HEK293 (cell line): ENCODE results near the gene SREBF1.

Experiments used
- CTCF ChIA-PET: fragments of 350-600 bp; formaldehyde crosslinking; extraction: SDS; loops from one replicate; lab custom pipeline; 2021; ENCODE audit warnings: antibody characterized with exemption; lab: Yijun Ruan, JAX
- POLR2A ChIA-PET: fragments of 300-600 bp; formaldehyde crosslinking; extraction: SDS; loops from one replicate; lab custom pipeline; 2020; ENCODE audit warnings: antibody characterized with exemption, inconsistent platforms; lab: Yijun Ruan, JAX
- H3K27ac ChIP-seq: fragments of 200-500 bp; sonication (Bioruptor generic); 2 replicates; pipeline ENCODE4 v1.5.1; 2014; ENCODE audit warnings: low read depth, low read length, control low read depth, inconsistent platforms; ENCODE audit errors: extremely low read depth
- H3K36me3 ChIP-seq, 2 experiments: fragments of 200-500 bp in 1 of 2; sonication (Bioruptor generic) in 1 of 2; 1 replicate in 1 of 2; 2 replicates in 1 of 2; pipeline ENCODE4 v1.5.1; 2014 to 2017; ENCODE audit warnings: inconsistent platforms in 2 of 2, low read length in 2 of 2; ENCODE audit not compliant: control insufficient read depth in 2 of 2, insufficient read depth in 1 of 2
- H3K4me1 ChIP-seq: fragments of 200-500 bp; sonication (Bioruptor generic); 2 replicates; pipeline ENCODE4 v1.5.1; 2014; ENCODE audit warnings: mild to moderate bottlenecking, low read length, inconsistent platforms; ENCODE audit not compliant: control insufficient read depth, insufficient read depth
- H3K4me3 ChIP-seq: 2 replicates; pipeline ENCODE4 v1.5.1; 2011; ENCODE audit warnings: low read depth, mild to moderate bottlenecking, control low read depth, low read length, moderate library complexity
- H3K9me3 ChIP-seq: fragments of 200-500 bp; sonication (Bioruptor generic); 2 replicates; pipeline ENCODE4 v1.5.1; 2014; ENCODE audit warnings: low read depth, low read length, inconsistent platforms; ENCODE audit not compliant: control insufficient read depth, insufficient read depth
- BCL11A ChIP-seq: fragments of 450-650 bp; formaldehyde crosslinking; IDR thresholded peaks from 2 replicates; pipeline ENCODE4 v1.5.1; 2016; ENCODE audit warnings: low read depth, missing biosample characterization, missing genetic modification characterization
- EGR2 ChIP-seq: fragments of 450-650 bp; formaldehyde crosslinking; IDR thresholded peaks from 2 replicates; pipeline ENCODE4 v1.5.1; 2016; ENCODE audit warnings: low read depth, missing biosample characterization, missing genetic modification characterization
- ELK4 ChIP-seq: IDR thresholded peaks from 2 replicates; pipeline ENCODE4 v1.6.1; 2011; ENCODE audit warnings: mild to moderate bottlenecking, low read depth, low read length, borderline replicate concordance
- GLI2 ChIP-seq: fragments of 450-650 bp; formaldehyde crosslinking; IDR thresholded peaks from 2 replicates; pipeline ENCODE4; 2017; ENCODE audit warnings: missing biosample characterization, missing genetic modification characterization, low read depth, borderline replicate concordance
- KLF7 ChIP-seq: fragments of 450-650 bp; formaldehyde crosslinking; IDR thresholded peaks from 2 replicates; pipeline ENCODE4 v1.5.1; 2016; ENCODE audit warnings: missing biosample characterization, missing genetic modification characterization, borderline replicate concordance
- MEIS1 ChIP-seq: sonication (generic); formaldehyde crosslinking; IDR thresholded peaks from 2 replicates; pipeline ENCODE4 v1.8.1; 2022; ENCODE audit warnings: missing genetic modification reagents, mild to moderate bottlenecking, borderline replicate concordance
- OVOL3 ChIP-seq: fragments of 450-650 bp; formaldehyde crosslinking; IDR thresholded peaks from 2 replicates; pipeline ENCODE4 v1.5.1; 2016; ENCODE audit warnings: missing biosample characterization, missing genetic modification characterization
- PRDM2 ChIP-seq: fragments of 450-650 bp; formaldehyde crosslinking; IDR thresholded peaks from 2 replicates; pipeline ENCODE4 v1.5.1; 2016; ENCODE audit warnings: missing biosample characterization, missing genetic modification characterization, borderline replicate concordance
- ZFP3 ChIP-seq: fragments of 450-650 bp; formaldehyde crosslinking; IDR thresholded peaks from 2 replicates; pipeline ENCODE4 v1.5.1; 2016; ENCODE audit warnings: low read depth, missing biosample characterization, missing genetic modification characterization
- ZNF121 ChIP-seq: fragments of 450-650 bp; formaldehyde crosslinking; IDR thresholded peaks from 2 replicates; pipeline ENCODE4 v1.5.1; 2016; ENCODE audit warnings: missing biosample characterization, missing genetic modification characterization
- ZNF140 ChIP-seq: fragments of 450-650 bp; formaldehyde crosslinking; IDR thresholded peaks from 2 replicates; pipeline ENCODE4 v1.5.1; 2016; ENCODE audit warnings: missing biosample characterization, missing genetic modification characterization
- ZNF274 ChIP-seq, 2 experiments: fragments of 200-500 bp in 1 of 2; fragments of 450-650 bp in 1 of 2; sonication (Bioruptor generic) in 1 of 2; formaldehyde crosslinking in 1 of 2; IDR thresholded peaks; 2 replicates each; pipeline versions ENCODE4 v1.5.1 to v1.6.1; 2014 to 2016; ENCODE audit warnings: borderline replicate concordance in 1 of 2, inconsistent platforms in 1 of 2, low read length in 1 of 2, missing biosample characterization in 1 of 2, missing genetic modification characterization in 1 of 2
- ZNF311 ChIP-seq: fragments of 450-650 bp; formaldehyde crosslinking; IDR thresholded peaks from 2 replicates; pipeline ENCODE4 v1.5.1; 2017; ENCODE audit warnings: missing biosample characterization, missing genetic modification characterization, borderline replicate concordance
- ZNF416 ChIP-seq: fragments of 450-650 bp; formaldehyde crosslinking; IDR thresholded peaks from 2 replicates; pipeline ENCODE4 v1.5.1; 2016; ENCODE audit warnings: missing biosample characterization, missing genetic modification characterization
- ZNF426 ChIP-seq: fragments of 450-650 bp; formaldehyde crosslinking; IDR thresholded peaks from 2 replicates; pipeline ENCODE4 v1.5.1; 2017; ENCODE audit warnings: missing biosample characterization, missing genetic modification characterization, mild to moderate bottlenecking, inconsistent platforms, moderate library complexity
- ZNF549 ChIP-seq: fragments of 450-650 bp; IDR thresholded peaks from 2 replicates; pipeline ENCODE4 v1.5.1; 2018; ENCODE audit warnings: missing biosample characterization, missing genetic modification characterization, mild to moderate bottlenecking, inconsistent platforms, moderate library complexity
- ZNF626 ChIP-seq: fragments of 450-650 bp; sonication (Bioruptor Pico); formaldehyde crosslinking; IDR thresholded peaks from 2 replicates; pipeline ENCODE4 v1.5.1; 2018; ENCODE audit warnings: missing biosample characterization, missing genetic modification characterization, inconsistent platforms
- ZNF654 ChIP-seq: fragments of 450-650 bp; formaldehyde crosslinking; IDR thresholded peaks from 2 replicates; pipeline ENCODE4 v1.5.1; 2016; ENCODE audit warnings: low read depth, missing biosample characterization, missing genetic modification characterization
- ZNF658 ChIP-seq: fragments of 450-650 bp; formaldehyde crosslinking; IDR thresholded peaks from 2 replicates; pipeline ENCODE4; 2016; ENCODE audit warnings: missing biosample characterization, missing genetic modification characterization
- ZNF768 ChIP-seq: fragments of 450-650 bp; formaldehyde crosslinking; IDR thresholded peaks from 2 replicates; pipeline ENCODE4 v1.5.1; 2018; ENCODE audit warnings: missing biosample characterization, mild to moderate bottlenecking, missing genetic modification characterization
- ZNF776 ChIP-seq: fragments of 450-650 bp; formaldehyde crosslinking; IDR thresholded peaks from 2 replicates; pipeline ENCODE4 v1.5.0; 2017; ENCODE audit warnings: missing biosample characterization, missing genetic modification characterization, borderline replicate concordance
- ZNF792 ChIP-seq: fragments of 450-650 bp; formaldehyde crosslinking; IDR thresholded peaks from 2 replicates; pipeline ENCODE4 v1.5.1; 2016; ENCODE audit warnings: missing biosample characterization, missing genetic modification characterization
- ZSCAN23 ChIP-seq: fragments of 450-650 bp; formaldehyde crosslinking; IDR thresholded peaks from 2 replicates; pipeline ENCODE4 v1.5.1; 2016; ENCODE audit warnings: missing biosample characterization, missing genetic modification characterization
- ZXDB ChIP-seq: fragments of 450-650 bp; formaldehyde crosslinking; IDR thresholded peaks from 2 replicates; pipeline ENCODE4 v1.5.1; 2016; ENCODE audit warnings: missing biosample characterization, missing genetic modification characterization

Gene SREBF1

GRCh38 chr17:17839791-17840707, 3.3 kb upstream of the SREBF1 start (continued):
- TF ChIP-seq ELK4, result no peak
- TF ChIP-seq KLF7, result peak; percentile 28; the same call in 1 of the 2 replicates
- TF ChIP-seq ZSCAN23 (tag by site-specific recombination), result peak; percentile 65; the same call in 1 of the 2 replicates
- no peak for TF ChIP-seq ZNF274 (IDR thresholded peaks at IDR 0.05; ENCODE audit: low read length)
- no peak for TF ChIP-seq ZNF274 (tag by site-specific recombination; IDR thresholded peaks at IDR 0.05; ENCODE audit: borderline replicate concordance)
- TF ChIP-seq ZNF776 (tag by site-specific recombination), result no peak
- 0 out of 2 replicates have a peak, but pooled peaks have one; percentile 37 for TF ChIP-seq ZNF768
- no peak for TF ChIP-seq ZNF658 (tag by site-specific recombination)
- TF ChIP-seq ZFP3 (tag by site-specific recombination), result no peak
- no peak for TF ChIP-seq ZNF311 (tag by site-specific recombination)
- TF ChIP-seq ZXDB (tag by site-specific recombination), result 0 out of 2 replicates have a peak, but pooled peaks have one; percentile 35
- TF ChIP-seq ZNF426 (tag by site-specific recombination), result no peak
- no peak for TF ChIP-seq ZNF654 (tag by site-specific recombination)
- no peak for TF ChIP-seq EGR2 (tag by site-specific recombination)

- no peaks in the 10 kb centered on the region; a peak in 1 of 3 replicates for H3K36me3 ChIP-seq
- no peak overlapping the region for H3K4me3 ChIP-seq
- ChIA-PET POLR2A (interaction anchor here (0.5 to 4.2 kb wide), 11 partner anchors 15 to 1278 kb away, joined by 3 to 181 read pairs (median 3); no protein-coding TSS in a partner anchor), CTCF (interaction anchor here (0.7 to 3.6 kb wide), 8 partner anchors 11 to 134 kb away, joined by 3 to 17 read pairs (median 4); partner anchors contain the start of genes DRC3 and TOM1L2)
- peak overlapping the region; percentile 99; the same call in 1 of the 2 replicates for H3K27ac ChIP-seq
- peaks cover 34% of the 10 kb centered on the region for H3K4me1 ChIP-seq
- H3K9me3 ChIP-seq, result no peaks in the 10 kb centered on the region
- TF ChIP-seq ZNF140 (tag by site-specific recombination), result no peak
- no peak for TF ChIP-seq PRDM2 (tag by site-specific recombination)
- no peak for TF ChIP-seq MEIS1 (CRISPR knock-in tag)
- no peak for TF ChIP-seq ZNF549
- no peak for TF ChIP-seq ZNF626 (tag by site-specific recombination)
- TF ChIP-seq ZNF121 (tag by site-specific recombination), result no peak
- no peak for TF ChIP-seq ZNF416
- no peak for TF ChIP-seq OVOL3
- no peak for TF ChIP-seq BCL11A (tag by site-specific recombination)
- TF ChIP-seq ZNF792, result no peak
- no peak for TF ChIP-seq GLI2 (tag by site-specific recombination)
Measured at GRCh38 chr17:17837966-17838962, 1.5 kb upstream of the SREBF1 start.
